ENCODE data around the gene CLEC19A. TPM values are rescaled to one million over a fixed set of nuclear protein-coding genes. Genes with fewer than 3 reads are reported as not detected.

Gene CLEC19A
- total RNA-seq, 1 donor from 2014 or later: 1.9 TPM

DNA sequence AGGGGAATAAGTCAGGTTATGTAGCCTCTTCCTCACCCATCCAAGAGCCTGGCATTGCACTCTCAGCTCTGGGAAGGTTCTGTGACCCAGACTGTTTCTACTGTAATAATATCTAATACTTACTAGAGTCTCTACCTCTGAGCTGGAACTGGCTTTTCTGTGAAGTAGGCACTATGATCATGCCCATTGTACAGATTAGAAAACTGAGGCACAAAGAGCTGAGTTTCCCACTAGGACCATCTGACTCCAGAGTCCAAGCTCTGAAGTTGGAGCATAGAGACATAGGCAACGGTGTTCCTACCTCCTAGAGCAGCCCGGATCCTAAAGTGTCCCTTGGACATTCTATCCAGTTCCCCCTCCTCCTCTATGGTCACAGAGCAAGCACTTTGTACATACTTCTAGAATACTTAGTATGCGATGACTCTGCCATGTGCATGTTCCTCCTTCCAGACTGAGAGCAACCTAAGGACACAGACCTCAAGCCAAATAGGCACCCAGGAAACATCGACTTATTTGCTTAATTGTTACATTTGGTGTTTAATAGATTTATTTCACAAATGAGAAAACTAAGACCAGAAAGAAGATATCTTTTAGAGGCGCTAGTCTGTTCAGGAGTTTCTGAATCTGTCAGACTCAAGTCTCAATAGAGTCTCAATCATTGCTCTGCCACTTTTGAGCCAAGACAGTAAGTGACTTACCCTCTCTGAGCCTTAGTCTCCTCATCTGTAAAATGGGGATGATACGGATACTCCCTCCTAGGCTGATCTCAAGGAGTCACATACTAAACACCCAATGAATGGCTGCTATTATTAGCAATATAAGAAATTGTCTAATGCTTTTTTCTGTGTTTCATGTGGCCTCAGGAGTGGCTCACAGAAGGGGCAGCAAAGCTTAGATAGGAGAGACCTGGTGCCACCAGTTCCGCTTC lies 3.6 kb downstream of the CLEC19A start:
- H3K9ac ChIP-seq: no peak overlapping the region
- H3K4me2 ChIP-seq: peak overlapping the region; percentile 76
- H3K79me2 ChIP-seq (ENCODE audit: low read depth): no peaks in the 10 kb centered on the region
- Mint-ChIP-seq H3K27ac (peak overlapping the region; percentile 96), H3K36me3 (no peaks in the 10 kb centered on the region), H3K4me3 (peak overlapping the region; percentile 67), H3K4me1 (peaks cover 85% of the 10 kb centered on the region), H3K27me3 (ENCODE audit: insufficient read depth, low read depth) (peaks cover 13% of the 10 kb centered on the region), H3K9me3 (no peaks in the 10 kb centered on the region)
- peaks cover 59% of the 10 kb centered on the region for H3F3A ChIP-seq (ENCODE audit: low read depth)
- H4K20me1 ChIP-seq (ENCODE audit: low read depth): no peaks in the 10 kb centered on the region
- H3K4me1 ChIP-seq: peaks cover 75% of the 10 kb centered on the region
- no peaks in the 10 kb centered on the region for H3K36me3 ChIP-seq
- no peak overlapping the region for H3K4me3 ChIP-seq
- H3K27me3 ChIP-seq: no peaks in the 10 kb centered on the region
- H3K27ac ChIP-seq: peak overlapping the region; percentile 75
- TF ChIP-seq, protein P1, sequence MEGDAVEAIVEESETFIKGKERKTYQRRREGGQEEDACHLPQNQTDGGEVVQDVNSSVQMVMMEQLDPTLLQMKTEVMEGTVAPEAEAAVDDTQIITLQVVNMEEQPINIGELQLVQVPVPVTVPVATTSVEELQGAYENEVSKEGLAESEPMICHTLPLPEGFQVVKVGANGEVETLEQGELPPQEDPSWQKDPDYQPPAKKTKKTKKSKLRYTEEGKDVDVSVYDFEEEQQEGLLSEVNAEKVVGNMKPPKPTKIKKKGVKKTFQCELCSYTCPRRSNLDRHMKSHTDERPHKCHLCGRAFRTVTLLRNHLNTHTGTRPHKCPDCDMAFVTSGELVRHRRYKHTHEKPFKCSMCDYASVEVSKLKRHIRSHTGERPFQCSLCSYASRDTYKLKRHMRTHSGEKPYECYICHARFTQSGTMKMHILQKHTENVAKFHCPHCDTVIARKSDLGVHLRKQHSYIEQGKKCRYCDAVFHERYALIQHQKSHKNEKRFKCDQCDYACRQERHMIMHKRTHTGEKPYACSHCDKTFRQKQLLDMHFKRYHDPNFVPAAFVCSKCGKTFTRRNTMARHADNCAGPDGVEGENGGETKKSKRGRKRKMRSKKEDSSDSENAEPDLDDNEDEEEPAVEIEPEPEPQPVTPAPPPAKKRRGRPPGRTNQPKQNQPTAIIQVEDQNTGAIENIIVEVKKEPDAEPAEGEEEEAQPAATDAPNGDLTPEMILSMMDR (IDR thresholded peaks at IDR 0.05): no peak
- TF ChIP-seq EZH2 (IDR thresholded peaks at IDR 0.05) (no peak), EZH2phosphoT487 (IDR thresholded peaks at IDR 0.05) (no peak)
- H2AFZ ChIP-seq (replicated peaks): no peak overlapping the region
- no peaks in the 10 kb centered on the region for H3K9me3 ChIP-seq (ENCODE audit: low read depth)
- peak; percentile 36 for DNase-seq (ENCODE audit: low spot score)

DNA sequence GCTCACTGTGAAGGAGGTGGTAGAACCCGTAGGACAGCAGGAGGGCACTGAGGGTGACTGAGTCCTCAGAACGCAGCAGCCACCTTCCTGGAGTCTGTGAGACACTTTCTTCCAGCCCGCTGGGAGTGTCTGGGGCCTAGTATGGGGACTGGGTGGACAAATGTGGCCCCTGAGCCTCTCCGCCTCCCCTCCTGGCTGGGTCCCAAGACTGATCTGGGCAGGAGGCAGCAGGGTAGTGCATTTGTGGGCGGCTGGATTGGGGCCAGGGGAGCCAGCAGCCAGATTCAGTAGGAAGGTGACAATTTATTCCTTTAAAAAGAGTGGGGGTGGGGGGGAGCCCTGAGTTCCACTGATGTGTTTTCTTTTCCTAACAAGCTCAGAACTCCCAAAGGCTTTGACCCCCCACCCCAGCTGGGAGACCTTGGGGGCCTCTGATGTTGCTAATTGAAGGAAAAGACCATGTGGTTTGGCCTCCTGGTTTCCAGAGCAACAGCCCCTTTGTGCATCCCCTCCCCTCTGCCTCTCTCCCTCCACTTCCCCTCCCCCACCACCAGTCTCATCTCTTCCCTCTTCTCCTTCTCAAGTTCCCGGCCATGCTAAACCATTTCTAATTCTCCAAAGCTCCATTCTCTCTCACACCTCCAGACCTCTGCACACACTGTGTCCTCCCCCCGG lies 4.4 kb downstream of the CLEC19A start:
- peaks cover 59% of the 10 kb centered on the region for H3F3A ChIP-seq (ENCODE audit: low read depth)
- DNase-seq (ENCODE audit: low spot score): peak; percentile 83
- no peak for TF ChIP-seq EZH2phosphoT487 (IDR thresholded peaks at IDR 0.05)
- TF ChIP-seq, protein P1 (IDR thresholded peaks at IDR 0.05): no peak
- no peak for TF ChIP-seq EZH2 (IDR thresholded peaks at IDR 0.05)
- no peaks in the 10 kb centered on the region for H3K27me3 ChIP-seq
- H2AFZ ChIP-seq (replicated peaks): no peak overlapping the region
- peak overlapping the region; percentile 7 for H3K4me3 ChIP-seq
- no peaks in the 10 kb centered on the region for H3K36me3 ChIP-seq
- Mint-ChIP-seq H3K9me3 (no peaks in the 10 kb centered on the region), H3K4me3 (peak overlapping the region; percentile 63), H3K27me3 (ENCODE audit: insufficient read depth, low read depth) (peaks cover 15% of the 10 kb centered on the region), H3K4me1 (peaks cover 88% of the 10 kb centered on the region), H3K27ac (peak overlapping the region; percentile 96), H3K36me3 (peaks cover 1% of the 10 kb centered on the region)
- no peaks in the 10 kb centered on the region for H3K79me2 ChIP-seq (ENCODE audit: low read depth)
- no peak overlapping the region for H3K9ac ChIP-seq
- H3K27ac ChIP-seq: peak overlapping the region; percentile 89
- no peaks in the 10 kb centered on the region for H4K20me1 ChIP-seq (ENCODE audit: low read depth)
- H3K4me2 ChIP-seq: peak overlapping the region; percentile 76
- H3K9me3 ChIP-seq (ENCODE audit: low read depth): no peaks in the 10 kb centered on the region
- H3K4me1 ChIP-seq: peaks cover 80% of the 10 kb centered on the region

DNA sequence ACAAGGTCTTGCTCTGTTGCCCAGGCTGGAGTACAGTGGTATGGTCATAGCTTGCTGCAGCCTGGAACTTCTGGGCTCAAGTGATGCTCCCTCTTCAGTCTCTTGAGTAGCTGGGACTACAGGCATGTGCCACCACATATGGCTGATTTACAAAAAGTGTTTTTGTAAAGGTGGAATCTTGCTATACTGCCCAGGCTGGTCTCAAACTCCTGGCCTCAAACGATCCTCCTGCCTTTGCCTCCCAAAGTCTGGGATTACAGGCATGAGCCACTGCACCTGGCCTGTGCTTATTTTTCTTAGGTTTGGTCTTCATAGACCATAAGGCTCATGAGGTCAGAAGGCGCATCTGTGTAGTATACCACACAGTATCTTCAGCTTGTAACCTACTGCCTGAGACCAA lies 5.3 kb downstream of the CLEC19A start:
- peaks cover 84% of the 10 kb centered on the region for H3K4me1 Mint-ChIP-seq

More for the DNA sequence above, 5.3 kb downstream of the CLEC19A start:
- Histone ChIP-seq H3K36me3 (no peaks in the 10 kb centered on the region), H3K79me2 (ENCODE audit: low read depth) (no peaks in the 10 kb centered on the region), H4K20me1 (ENCODE audit: low read depth) (no peaks in the 10 kb centered on the region), H3F3A (ENCODE audit: low read depth) (peaks cover 59% of the 10 kb centered on the region), H2AFZ (replicated peaks) (no peak overlapping the region), H3K27me3 (no peaks in the 10 kb centered on the region), H3K4me2 (peak overlapping the region; percentile 76), H3K27ac (peak overlapping the region; percentile 89), H3K9me3 (ENCODE audit: low read depth) (no peaks in the 10 kb centered on the region), H3K9ac (no peak overlapping the region), H3K4me1 (peaks cover 80% of the 10 kb centered on the region), H3K4me3 (no peak overlapping the region)
- peak overlapping the region; percentile 27 for H3K4me3 Mint-ChIP-seq
- peak; percentile 15 for DNase-seq (ENCODE audit: low spot score)
- TF ChIP-seq, protein P1 (IDR thresholded peaks at IDR 0.05): no peak
- TF ChIP-seq EZH2 (IDR thresholded peaks at IDR 0.05): no peak
- no peak for TF ChIP-seq EZH2phosphoT487 (IDR thresholded peaks at IDR 0.05)
- H3K9me3 Mint-ChIP-seq: no peaks in the 10 kb centered on the region
- H3K27ac Mint-ChIP-seq: peak overlapping the region; percentile 94
- H3K27me3 Mint-ChIP-seq (ENCODE audit: insufficient read depth, low read depth): peaks cover 15% of the 10 kb centered on the region
- peaks cover 1% of the 10 kb centered on the region for H3K36me3 Mint-ChIP-seq
